ENCODE measurements around the gene PDIA2.

Gene PDIA2

GRCh38 chr16:280991-281659 lies 1.8 kb upstream of the PDIA2 start:
- no peak for DNase-seq (ENCODE audit: low spot score)

GRCh38 chr16:281660-282255 lies 1.2 kb upstream of the PDIA2 start:
- DNase-seq (ENCODE audit: low spot score) = no peak

GRCh38 chr16:282491-282890 lies 473 bp upstream of the PDIA2 start:
- no peak for DNase-seq (ENCODE audit: low spot score)

- DNase-seq (ENCODE audit: low spot score) = no peak
Measured at GRCh38 chr16:284204-285120, 1.5 kb downstream of the PDIA2 start.

GRCh38 chr16:285146-286055 lies 2.4 kb downstream of the PDIA2 start:
- DNase-seq (ENCODE audit: low spot score) = no peak

GRCh38 chr16:286491-287297 lies 3.7 kb downstream of the PDIA2 start:
- no peak for DNase-seq (ENCODE audit: low spot score)

- no peak for DNase-seq (ENCODE audit: low spot score)
Measured at GRCh38 chr16:287298-287811, 4.4 kb downstream of the PDIA2 start.

GRCh38 chr16:287981-288920 lies 5.3 kb downstream of the PDIA2 start:
- no peak for DNase-seq (ENCODE audit: low spot score)

GRCh38 chr16:289395-289997 lies 6.5 kb downstream of the PDIA2 start:
- DNase-seq (ENCODE audit: low spot score) = no peak

GRCh38 chr16:290015-290680 lies 7.2 kb downstream of the PDIA2 start:
- no peak for DNase-seq (ENCODE audit: low spot score)

GRCh38 chr16:290681-291405 lies 7.9 kb downstream of the PDIA2 start:
- DNase-seq (ENCODE audit: low spot score) = no peak

GRCh38 chr16:291539-291938 lies 8.6 kb downstream of the PDIA2 start:
- DNase-seq (ENCODE audit: low spot score) = no peak

- no peak for DNase-seq (ENCODE audit: low spot score)
Measured at GRCh38 chr16:293043-293775, 10.2 kb downstream of the PDIA2 start.

GRCh38 chr16:296276-296675 lies 13.3 kb downstream of the PDIA2 start:
- DNase-seq (ENCODE audit: low spot score) = no peak

- DNase-seq (ENCODE audit: low spot score) = no peak
Measured at GRCh38 chr16:296806-297510, 14.0 kb downstream of the PDIA2 start.

- no peak for DNase-seq (ENCODE audit: low spot score)
Measured at GRCh38 chr16:297832-298231, 14.9 kb downstream of the PDIA2 start.

- no peak for DNase-seq (ENCODE audit: low spot score)
Measured at GRCh38 chr16:301235-301634, 18.3 kb downstream of the PDIA2 start.
